Bronchial epithelial cell (primary cell): Measurements from ENCODE around the gene SRGAP3. TPM values are rescaled to one million over a fixed set of nuclear protein-coding genes. Genes with fewer than 3 reads are reported as not detected.

Experiments
- DNase-seq: peaks from one replicate; pipeline ENCODE4 v3.0.0-alpha.2; 2010; ENCODE audit warnings: low read depth
- FAIRE-seq: peaks from 2 replicates; lab custom pipeline; 2011; peaks lifted over from hg19 to GRCh38; lab: Jason Lieb, UNC
- H3K27me3 ChIP-seq: 2 replicates; pipeline ENCODE4 v1.5.1; 2011; ENCODE audit warnings: low read length; ENCODE audit not compliant: control insufficient read depth, insufficient read depth
- H3K36me3 ChIP-seq: 2 replicates; pipeline ENCODE4 v1.5.1; 2011; ENCODE audit warnings: low read length; ENCODE audit not compliant: control insufficient read depth, insufficient read depth
- H3K4me3 ChIP-seq: 2 replicates; pipeline ENCODE4 v1.5.1; 2011; ENCODE audit warnings: mild to moderate bottlenecking, low read depth, low read length, control low read depth
- total RNA-seq: library from RNA; depleted of rRNA; stranded (reverse); fragments of >200 nt; gene quantifications from 2 replicates; pipeline ENCODE4 v1.2.1, GENCODE V29; 2014
- TF ChIP-seq, protein P1 (sequence below): IDR thresholded peaks from 2 replicates; pipeline ENCODE4 v1.5.1; 2011; ENCODE audit warnings: mild to moderate bottlenecking, moderate library complexity, low read length, control low read depth, inconsistent platforms; ENCODE audit not compliant: insufficient read depth, severe bottlenecking

SRGAP3 gene
- total RNA-seq, 1 donor from 2014 or later, result 30.5 TPM

DNA sequence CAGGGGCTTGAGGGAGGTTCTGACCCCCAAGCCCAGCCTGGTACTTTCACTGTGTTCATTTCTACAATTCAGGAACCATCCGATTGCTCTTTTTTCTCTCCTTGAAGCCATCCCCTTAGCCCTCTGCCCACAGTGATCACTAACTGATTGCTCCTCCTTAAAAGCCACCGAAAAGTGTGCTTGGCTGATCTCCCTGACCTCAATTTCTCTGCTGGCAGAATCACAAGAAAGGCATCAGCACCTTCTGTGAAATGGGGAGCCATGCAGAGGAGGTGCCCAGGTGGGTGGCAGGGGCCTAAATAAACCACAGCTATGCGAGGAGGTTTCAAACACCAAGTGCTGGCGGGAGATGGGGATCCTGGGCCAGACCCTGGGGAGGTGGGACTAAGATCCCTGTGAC lies 56.2 kb downstream of the SRGAP3 start:
- no peak overlapping the region for H3K4me3 ChIP-seq
- H3K36me3 ChIP-seq, result peaks cover 8% of the 10 kb centered on the region
- DNase-seq (no peak), FAIRE-seq (peak; percentile 23)
- TF ChIP-seq, protein P1, sequence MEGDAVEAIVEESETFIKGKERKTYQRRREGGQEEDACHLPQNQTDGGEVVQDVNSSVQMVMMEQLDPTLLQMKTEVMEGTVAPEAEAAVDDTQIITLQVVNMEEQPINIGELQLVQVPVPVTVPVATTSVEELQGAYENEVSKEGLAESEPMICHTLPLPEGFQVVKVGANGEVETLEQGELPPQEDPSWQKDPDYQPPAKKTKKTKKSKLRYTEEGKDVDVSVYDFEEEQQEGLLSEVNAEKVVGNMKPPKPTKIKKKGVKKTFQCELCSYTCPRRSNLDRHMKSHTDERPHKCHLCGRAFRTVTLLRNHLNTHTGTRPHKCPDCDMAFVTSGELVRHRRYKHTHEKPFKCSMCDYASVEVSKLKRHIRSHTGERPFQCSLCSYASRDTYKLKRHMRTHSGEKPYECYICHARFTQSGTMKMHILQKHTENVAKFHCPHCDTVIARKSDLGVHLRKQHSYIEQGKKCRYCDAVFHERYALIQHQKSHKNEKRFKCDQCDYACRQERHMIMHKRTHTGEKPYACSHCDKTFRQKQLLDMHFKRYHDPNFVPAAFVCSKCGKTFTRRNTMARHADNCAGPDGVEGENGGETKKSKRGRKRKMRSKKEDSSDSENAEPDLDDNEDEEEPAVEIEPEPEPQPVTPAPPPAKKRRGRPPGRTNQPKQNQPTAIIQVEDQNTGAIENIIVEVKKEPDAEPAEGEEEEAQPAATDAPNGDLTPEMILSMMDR, result no peak
- no peaks in the 10 kb centered on the region for H3K27me3 ChIP-seq

DNA sequence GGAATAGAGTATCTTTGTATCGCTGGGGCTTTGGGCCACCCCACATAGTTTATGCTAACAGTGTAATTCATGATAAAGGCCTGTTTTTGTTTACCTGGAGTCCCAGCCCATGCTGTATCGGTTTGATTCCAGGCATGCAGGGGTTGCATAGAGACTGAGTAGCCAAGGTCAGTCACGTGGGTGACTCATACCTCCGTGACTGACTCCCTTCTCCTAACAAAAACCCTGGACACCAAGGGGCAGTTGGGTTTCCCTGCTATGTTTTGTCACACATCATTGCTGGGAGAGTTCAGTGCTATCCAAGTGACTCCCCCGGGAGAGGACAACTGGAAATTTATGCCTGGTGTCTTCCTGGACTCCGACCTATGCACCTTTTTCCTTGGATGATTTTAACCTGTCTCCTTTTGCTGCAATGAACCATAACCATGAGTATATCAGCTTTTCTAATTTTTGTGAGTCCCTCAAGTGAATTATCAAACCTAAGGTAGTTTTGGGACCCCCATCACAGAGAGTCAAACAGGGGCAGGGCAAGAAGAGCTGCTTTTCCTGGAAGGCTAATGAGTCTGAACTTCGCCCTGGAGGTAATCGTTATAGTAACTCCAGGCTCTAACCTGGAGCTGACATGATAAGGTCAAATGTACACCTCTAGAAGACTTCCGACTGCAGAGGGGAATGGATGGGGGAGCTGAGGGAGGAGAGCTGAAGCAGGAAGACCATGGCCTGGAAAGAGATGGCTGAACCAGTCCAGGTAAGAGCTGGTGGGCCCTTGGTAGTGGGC lies 57.0 kb downstream of the SRGAP3 start:
- H3K4me3 ChIP-seq, result no peak overlapping the region
- peaks cover 8% of the 10 kb centered on the region for H3K36me3 ChIP-seq
- TF ChIP-seq, protein P1, result no peak
- no peaks in the 10 kb centered on the region for H3K27me3 ChIP-seq
- DNase-seq (no peak), FAIRE-seq (no peak)

DNA sequence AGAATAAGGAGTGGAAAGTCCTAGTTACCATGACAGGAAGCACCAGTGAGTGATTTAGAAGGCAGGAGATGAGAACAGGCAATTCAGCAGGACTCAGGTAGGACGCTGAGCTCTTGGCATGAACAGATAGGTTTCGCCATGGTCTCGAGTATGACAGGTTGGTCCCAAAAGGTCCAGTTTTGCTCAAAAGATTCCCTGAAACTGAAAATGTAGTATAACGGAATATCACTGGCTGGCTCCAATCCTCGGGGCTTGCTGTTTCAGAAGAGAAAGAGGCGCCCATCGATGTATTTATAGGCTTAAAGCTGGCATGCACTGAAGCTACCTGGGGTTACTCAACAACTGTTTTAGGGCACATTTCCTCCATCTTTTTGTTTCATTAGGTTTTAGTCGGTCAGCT lies 59.2 kb downstream of the SRGAP3 start:
- FAIRE-seq, result no peak
- Histone ChIP-seq H3K4me3 (no peak overlapping the region), H3K36me3 (peaks cover 8% of the 10 kb centered on the region), H3K27me3 (no peaks in the 10 kb centered on the region)
- no peak for DNase-seq
- TF ChIP-seq, protein P1, result no peak

DNA sequence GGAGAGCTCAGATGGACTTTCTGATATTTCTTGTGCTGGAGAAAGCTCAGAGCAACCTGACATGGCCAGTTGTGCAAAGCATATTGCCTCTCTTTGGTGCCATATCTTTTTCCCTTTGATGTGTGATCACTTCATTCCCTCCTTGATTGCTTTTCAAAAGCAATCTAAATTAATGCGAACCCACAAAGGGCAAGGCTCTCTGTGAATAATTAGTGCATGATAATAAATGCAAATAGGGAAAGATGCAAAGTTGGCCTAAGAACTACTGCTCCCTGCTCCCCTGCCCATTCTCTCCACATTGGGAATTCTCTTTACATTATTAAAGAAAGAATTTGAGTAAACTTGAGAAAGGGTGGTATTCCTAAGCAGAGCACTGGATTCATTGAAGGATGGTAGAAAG lies 60.9 kb downstream of the SRGAP3 start:
- H3K36me3 ChIP-seq, result peaks cover 5% of the 10 kb centered on the region
- DNase-seq (no peak), FAIRE-seq (no peak)
- TF ChIP-seq, protein P1, result no peak
- no peaks in the 10 kb centered on the region for H3K27me3 ChIP-seq
- H3K4me3 ChIP-seq, result no peak overlapping the region

DNA sequence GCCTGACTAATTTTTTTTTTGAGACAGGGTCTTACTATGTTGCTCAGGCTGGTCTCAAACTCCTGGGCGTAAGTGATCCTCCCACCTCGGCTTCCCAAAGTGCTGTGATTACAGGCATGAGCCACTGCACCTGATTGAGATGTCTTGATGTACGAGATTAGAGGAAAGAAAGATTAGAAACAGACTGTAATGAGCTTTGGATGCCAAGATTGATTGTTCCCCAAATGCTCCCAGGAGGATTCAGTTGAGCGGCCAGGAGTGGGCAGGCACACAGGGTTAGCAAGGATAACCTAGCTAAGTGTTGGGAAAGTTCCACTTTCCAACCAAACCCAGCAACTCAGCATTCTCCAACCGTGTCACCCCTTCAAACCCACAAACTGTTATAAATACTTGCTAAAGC lies 63.7 kb downstream of the SRGAP3 start:
- Histone ChIP-seq H3K36me3 (peaks cover 3% of the 10 kb centered on the region), H3K27me3 (no peaks in the 10 kb centered on the region), H3K4me3 (no peak overlapping the region)
- FAIRE-seq, result no peak
- DNase-seq, result no peak
- TF ChIP-seq, protein P1, result no peak
